IPS-15b (cell line): ENCODE measurements around the gene TBC1D22A.
"Not testable (repeated sequence)": the region's sequence is repeated elsewhere in the genome, so short reads cannot be mapped to it uniquely, and the experiment has no call there.

Source experiments
- H3K27me3 ChIP-seq: one replicate; pipeline ENCODE4 v1.6.1; 2013; ENCODE audit warnings: low read length; ENCODE audit not compliant: control insufficient read depth, insufficient read depth
- H3K36me3 ChIP-seq: one replicate; pipeline ENCODE4 v1.6.1; 2013; ENCODE audit warnings: low read length; ENCODE audit not compliant: control insufficient read depth, insufficient read depth
- H3K4me1 ChIP-seq: one replicate; pipeline ENCODE4 v1.6.1; 2013; ENCODE audit warnings: mild to moderate bottlenecking, low read length; ENCODE audit not compliant: control insufficient read depth, insufficient read depth
- H3K4me3 ChIP-seq: one replicate; pipeline ENCODE4 v1.5.1; 2013; ENCODE audit warnings: low read depth, low read length
- H3K9ac ChIP-seq: one replicate; pipeline ENCODE4 v1.6.1; 2013; ENCODE audit warnings: low read depth, mild to moderate bottlenecking, low read length
- H3K9me3 ChIP-seq: one replicate; pipeline ENCODE4 v1.6.1; 2013; ENCODE audit warnings: mild to moderate bottlenecking, low read length; ENCODE audit not compliant: control insufficient read depth, insufficient read depth

Gene TBC1D22A

DNA sequence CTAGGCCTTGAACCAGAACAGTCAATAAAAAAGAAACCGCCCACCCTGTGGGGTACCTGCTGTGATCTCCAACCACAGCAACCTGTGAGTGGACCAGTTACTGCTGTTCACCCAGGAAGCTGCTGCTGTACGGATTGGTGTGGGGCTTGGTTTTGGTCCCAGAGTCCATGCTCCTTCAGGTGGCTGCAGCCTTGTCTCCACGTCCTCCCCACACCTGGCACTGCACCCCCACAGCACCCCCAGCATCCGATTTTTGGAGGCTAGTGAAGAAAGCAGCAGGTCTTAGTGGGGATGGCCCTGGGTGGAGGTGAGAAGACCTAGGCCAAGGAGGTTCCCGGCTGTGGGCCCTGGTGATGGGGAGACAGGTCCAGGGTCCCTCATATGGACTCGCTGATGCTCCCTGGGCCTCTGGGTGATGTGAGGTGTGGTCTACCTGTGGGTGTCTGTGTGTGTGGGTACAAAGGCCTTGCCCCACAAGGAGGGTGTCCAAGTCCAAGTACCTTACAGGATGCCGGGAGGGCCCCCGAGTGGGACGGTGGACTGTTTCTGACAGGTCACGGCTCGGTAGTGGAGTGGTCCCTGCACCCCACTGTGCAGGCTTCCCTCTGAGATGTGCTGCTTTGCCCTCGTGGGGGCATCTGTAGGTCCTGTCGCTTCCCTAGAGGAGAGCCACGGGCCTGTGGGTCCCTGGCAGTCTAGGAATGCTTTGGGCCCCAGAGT is 283.4 kb downstream of the TBC1D22A start:
- Histone ChIP-seq H3K4me1 (no peaks in the 10 kb centered on the region), H3K9ac (no peak overlapping the region), H3K27me3 (no peaks in the 10 kb centered on the region), H3K9me3 (no peaks in the 10 kb centered on the region), H3K4me3 (no peak overlapping the region), H3K36me3 (peaks cover 2% of the 10 kb centered on the region)

DNA sequence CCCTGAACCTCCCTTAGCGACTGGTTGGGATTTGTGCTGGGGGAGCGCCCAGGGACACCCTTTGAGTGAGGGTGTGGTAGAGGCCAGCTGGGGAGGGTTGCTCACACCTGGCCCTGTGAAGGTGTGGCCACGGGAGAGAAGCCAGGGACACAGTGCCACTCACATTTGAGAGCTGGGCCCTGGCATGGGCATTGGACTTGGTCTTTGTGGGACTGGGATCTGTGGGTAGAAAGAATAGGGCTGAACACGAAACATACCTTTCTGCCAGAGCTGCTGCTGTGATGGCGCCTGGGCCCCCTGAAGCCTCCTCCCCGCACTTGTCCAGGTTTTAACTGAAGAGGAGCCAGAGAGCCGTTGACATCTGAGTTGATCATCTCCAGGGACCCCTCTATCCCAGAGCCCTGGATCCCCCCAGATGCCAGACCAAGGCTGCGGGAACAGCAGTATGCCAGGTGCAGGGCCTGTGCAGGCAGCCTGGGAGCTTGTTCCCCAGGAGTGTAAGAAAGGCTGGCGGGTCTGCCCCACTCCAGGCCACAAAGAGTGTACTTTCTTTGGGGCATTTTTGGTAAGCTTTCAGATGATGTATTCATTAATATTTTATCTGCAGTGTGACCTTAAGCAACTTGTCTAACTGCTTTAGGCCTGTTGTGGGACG is 284.1 kb downstream of the TBC1D22A start:
- peaks cover 2% of the 10 kb centered on the region for H3K36me3 ChIP-seq
- no peak overlapping the region for H3K4me3 ChIP-seq
- no peaks in the 10 kb centered on the region for H3K27me3 ChIP-seq
- no peaks in the 10 kb centered on the region for H3K9me3 ChIP-seq
- H3K9ac ChIP-seq = no peak overlapping the region
- H3K4me1 ChIP-seq = no peaks in the 10 kb centered on the region

DNA sequence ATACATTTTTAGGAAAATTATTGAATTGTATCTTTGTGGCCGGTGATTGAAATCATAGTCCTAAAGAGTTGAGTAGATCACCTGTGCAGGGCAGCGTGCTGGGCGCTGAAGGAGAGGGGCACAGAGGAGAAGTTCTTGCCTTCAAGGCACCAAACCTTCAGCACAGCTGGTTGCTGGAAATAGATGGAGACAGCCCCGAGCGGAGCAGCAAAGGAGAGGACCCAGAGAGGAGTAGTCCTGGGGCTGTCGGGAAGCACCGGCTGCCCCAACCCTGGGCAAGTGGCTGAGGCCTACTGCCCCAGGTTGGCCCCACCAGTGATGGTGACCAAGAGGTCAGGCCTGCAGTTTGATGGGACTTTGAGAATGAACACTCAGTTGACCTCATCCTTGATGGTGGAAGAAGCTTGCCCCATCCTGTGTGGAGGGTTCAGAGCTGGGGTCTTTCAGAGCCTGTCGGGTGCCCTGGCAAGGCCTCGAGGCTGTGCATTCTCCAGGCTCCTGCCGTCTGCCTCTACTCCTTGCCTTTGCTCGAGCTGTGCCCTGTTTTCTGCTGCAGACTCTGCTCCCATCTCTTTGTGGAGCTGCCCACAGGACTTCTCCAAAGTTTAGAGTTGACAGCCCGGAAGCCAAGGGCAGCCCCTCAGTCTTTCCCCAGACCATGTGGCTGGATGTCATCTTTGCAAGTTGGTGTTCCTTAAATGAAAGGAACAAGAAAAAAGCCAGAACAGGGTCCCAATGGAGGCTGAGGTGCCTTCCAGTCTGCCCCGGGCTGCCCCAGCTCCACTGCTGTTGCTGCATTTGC is 285.1 kb downstream of the TBC1D22A start:
- Histone ChIP-seq H3K4me3 (no peak overlapping the region), H3K9ac (no peak overlapping the region), H3K36me3 (peaks cover 2% of the 10 kb centered on the region), H3K4me1 (no peaks in the 10 kb centered on the region), H3K27me3 (no peaks in the 10 kb centered on the region), H3K9me3 (no peaks in the 10 kb centered on the region)

DNA sequence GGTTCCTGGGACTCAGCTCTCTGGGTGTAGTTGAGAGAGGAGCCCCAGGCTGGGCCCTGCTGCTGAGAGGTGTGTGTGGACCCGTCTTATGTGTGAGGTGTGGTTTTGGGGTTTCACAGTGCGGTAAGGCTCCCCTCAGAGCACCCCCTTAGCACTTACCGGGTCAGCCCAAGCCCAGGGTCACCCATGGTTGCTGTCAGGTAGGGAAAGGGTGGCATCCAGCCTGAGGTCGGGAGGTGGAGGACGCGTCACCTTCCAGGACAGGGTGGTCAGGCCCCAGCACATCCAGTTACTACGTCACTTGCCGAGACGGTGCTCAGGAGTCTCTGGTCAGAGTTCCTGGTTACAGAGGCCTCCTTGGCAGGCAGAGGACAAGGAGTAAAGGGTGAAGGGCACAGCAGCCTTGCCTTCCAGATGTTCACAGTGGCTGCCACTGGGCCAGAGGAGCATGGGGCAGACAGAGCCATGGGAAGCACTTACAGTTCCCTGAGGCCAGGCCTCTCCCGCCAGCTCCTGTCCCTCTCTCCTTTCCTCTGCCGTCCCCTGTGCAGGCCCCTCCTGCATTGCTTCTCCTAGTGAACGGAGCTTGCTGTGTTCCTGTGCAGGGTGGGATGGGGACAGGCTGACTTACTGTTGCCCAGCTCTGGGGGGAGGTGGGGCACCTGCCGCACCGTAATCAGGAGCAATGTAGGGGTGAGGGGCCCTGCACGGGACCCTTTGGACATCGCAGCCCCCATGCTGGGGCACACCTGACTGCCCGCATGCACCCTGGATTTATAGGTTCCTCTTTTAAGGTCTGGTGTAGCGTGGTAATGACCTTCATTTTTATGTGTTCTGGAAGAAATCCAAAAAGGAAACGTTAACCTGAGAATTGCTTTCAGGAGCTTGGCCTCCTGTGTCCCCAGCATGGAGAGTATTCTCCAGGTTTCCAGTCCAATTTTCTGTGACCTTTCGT is 285.9 kb downstream of the TBC1D22A start:
- no peak overlapping the region for H3K4me3 ChIP-seq
- H3K27me3 ChIP-seq = no peaks in the 10 kb centered on the region
- peaks cover 2% of the 10 kb centered on the region for H3K36me3 ChIP-seq
- H3K9me3 ChIP-seq = no peaks in the 10 kb centered on the region
- H3K9ac ChIP-seq = no peak overlapping the region
- H3K4me1 ChIP-seq = no peaks in the 10 kb centered on the region

DNA sequence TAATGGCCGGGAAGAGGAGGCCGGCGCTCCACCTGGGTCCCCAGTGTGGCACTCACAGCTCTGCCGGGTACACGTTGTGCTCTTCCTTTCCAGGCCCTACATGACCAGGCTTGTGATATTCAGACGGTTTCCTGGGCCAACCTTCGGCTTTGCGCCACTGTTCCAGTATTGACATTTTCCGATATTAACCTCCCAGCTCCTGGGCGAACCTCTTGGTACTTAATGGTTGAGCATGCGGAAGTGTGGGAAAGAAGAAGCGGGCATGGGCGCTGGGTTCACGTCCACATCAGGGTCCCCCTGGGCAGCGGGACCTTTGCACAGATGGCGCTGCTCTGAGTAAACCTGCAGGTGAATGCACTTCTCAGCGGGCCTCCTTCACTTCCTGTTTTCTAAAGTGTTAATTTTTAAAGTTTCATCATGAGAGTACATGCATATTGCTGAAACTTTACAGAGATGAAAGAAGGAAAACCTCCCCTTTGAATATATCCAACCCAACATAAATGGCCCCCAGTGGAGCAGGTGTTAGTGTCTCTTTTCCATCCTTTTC is 286.7 kb downstream of the TBC1D22A start:
- no peak overlapping the region for H3K9ac ChIP-seq
- H3K9me3 ChIP-seq = no peaks in the 10 kb centered on the region
- H3K4me1 ChIP-seq = no peaks in the 10 kb centered on the region
- no peaks in the 10 kb centered on the region for H3K27me3 ChIP-seq
- H3K36me3 ChIP-seq = peaks cover 3% of the 10 kb centered on the region
- H3K4me3 ChIP-seq = no peak overlapping the region

DNA sequence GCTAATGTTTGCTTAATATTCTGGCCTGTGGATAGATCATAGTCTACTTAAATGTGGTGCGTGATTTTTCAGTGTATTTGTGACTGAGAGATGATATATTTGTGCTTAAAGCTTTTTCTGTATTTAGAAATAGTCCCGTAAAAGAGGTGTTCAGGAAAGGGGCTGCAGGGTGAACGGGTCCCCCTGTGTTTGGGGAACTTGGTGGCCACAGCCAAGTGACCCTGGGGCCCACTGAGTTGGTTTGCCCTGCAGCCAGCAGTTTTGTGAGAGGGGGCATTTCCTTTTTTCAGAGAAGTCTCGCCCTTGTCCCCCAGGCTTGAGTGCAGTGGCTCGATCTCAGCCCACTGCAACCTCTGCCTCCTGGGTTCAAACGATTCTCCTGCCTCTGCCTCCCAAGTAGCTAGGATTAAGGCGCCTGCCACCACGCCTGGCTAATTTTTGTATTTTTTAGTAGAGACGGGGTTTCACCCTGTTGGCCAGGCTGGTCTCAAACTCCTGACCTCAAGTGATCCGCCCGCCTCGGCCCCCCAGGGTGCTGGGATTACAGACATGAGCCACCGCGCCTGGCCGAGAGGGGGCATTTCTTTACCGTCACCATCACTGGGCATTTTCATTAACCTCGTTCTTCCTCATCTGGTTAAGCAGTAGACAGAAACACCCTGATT is 287.4 kb downstream of the TBC1D22A start:
- H3K4me1 ChIP-seq, H3K4me3 ChIP-seq, H3K9me3 ChIP-seq, H3K36me3 ChIP-seq, H3K9ac ChIP-seq, H3K27me3 ChIP-seq: not testable (repeated sequence)

DNA sequence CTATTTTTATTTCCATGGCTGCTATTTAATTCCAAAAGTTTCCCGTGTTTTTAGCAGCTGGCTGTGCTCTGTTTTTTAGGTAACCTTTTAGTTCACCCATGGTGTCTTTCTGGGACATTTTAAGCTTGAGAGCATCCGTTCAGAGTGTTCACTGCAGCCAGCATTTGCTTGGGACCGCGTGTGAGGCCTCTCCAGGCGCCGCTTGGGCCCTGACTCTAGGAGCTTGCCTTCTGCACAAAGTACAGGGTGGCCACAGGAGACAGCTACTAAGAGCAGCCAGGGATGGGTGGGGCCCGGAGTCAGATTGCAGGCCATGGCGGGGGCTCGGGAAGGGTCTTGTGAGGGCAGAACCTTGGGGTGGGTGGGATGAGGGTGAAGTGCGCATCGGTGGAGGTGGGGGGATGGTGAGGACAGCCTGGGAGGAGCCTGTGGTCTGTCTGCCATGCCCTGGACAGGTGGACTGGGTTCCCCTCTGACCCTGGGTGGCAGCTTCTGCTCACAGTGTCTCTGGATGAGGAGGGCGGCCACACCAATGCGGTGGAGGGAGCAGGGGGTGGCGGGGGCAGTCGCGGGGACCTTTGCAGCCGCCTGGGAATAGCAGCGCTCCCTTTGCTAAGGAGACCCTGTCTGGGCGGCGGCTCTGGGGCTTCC is 288.1 kb downstream of the TBC1D22A start:
- Histone ChIP-seq H3K4me3 (no peak overlapping the region), H3K9me3 (no peaks in the 10 kb centered on the region), H3K36me3 (peaks cover 5% of the 10 kb centered on the region), H3K9ac (no peak overlapping the region), H3K4me1 (no peaks in the 10 kb centered on the region), H3K27me3 (no peaks in the 10 kb centered on the region)

DNA sequence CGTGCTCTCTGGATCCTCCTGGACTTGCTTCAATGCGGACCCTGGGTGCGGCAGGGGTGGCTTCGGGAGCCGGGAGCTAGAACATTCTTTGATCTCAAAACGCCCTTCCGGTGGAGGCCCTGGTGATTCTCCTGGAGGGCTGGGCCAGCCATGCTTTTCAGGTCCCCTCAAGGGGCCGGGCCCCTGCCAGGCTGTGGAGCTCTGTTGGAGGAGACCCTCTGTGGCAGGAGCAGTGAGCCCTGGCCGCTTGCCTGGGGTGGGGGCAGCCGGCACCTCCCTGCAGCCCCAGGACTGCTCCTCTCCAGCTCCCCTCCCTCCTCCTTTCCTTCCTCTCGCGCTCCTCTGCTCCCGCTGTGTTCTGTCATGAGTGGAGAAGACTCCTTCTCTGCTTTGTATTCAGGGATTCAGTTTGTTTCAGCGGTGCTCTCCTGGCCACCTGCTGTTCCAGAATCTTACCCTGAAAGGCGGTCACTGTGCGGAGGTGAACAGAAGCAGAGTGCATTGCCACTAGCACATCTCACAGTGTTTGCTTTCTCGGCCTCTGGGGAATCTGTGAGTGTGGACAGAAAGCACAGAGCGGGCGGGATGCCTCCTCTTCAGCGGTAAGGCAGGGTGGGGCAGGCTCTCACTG is 289.1 kb downstream of the TBC1D22A start:
- Histone ChIP-seq H3K4me3 (no peak overlapping the region), H3K9ac (no peak overlapping the region), H3K9me3 (no peaks in the 10 kb centered on the region), H3K27me3 (no peaks in the 10 kb centered on the region), H3K36me3 (peaks cover 5% of the 10 kb centered on the region), H3K4me1 (no peaks in the 10 kb centered on the region)

DNA sequence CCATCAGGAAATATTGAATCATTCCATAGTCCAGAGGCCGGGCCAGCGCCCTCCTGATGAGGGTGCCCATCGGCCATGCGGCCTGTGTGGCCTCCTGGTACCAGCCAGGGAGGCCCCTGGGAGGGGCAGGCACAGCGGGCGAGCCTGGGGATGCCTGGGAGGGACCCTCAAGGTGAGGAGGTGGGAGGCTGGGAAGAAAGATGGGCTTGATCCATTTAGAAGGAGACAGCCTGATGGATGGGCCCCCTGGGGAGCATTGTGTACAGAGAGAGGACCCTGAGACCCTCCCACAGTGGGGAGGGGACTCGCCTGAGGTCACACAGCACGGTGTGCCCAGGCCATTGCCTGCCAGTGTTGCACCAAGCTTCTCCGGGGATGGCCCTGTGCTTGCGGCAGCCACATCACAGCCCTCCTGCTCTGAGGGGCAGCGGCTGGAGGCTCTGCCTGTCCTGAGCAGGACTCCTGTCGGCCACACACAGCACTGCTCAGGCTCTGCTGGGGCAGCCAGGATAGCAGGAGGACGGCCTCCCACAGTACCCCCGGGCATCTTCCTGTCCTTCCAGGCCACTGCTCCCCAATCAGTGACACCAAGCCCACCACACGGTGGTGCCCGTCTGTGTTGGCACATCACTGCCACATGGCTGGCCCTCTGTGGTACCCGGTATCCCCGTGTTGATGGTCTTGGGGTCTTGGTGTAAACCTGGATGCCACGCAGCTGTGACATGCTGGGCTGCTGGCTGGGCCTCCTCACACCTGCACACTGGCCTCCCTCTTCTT is 290.0 kb downstream of the TBC1D22A start:
- Histone ChIP-seq H3K36me3 (peaks cover 5% of the 10 kb centered on the region), H3K4me3 (no peak overlapping the region), H3K9me3 (no peaks in the 10 kb centered on the region), H3K27me3 (no peaks in the 10 kb centered on the region), H3K9ac (no peak overlapping the region), H3K4me1 (no peaks in the 10 kb centered on the region)
